IMR-90 (cell line): ENCODE data around the gene IST1. TPM values are rescaled to one million over a fixed set of nuclear protein-coding genes. Genes with fewer than 3 reads are reported as not detected.

Experiments used
- FOS ChIP-seq: fragments of 150-350 bp; IDR thresholded peaks from 2 replicates; pipeline ENCODE4 v1.6.1; 2016; ENCODE audit warnings: low read depth, low read length
- polyA plus RNA-seq, 3 experiments: library from polyadenylated mRNA; depleted of rRNA; stranded (reverse); fragments of >200 nt; gene quantifications; 2 replicates each; pipeline ENCODE4 v1.2.3, GENCODE V29; 2012; ENCODE audit warnings: low replicate concordance in 1 of 3
- total RNA-seq: library from RNA; depleted of rRNA; stranded (reverse); fragments of >200 nt; gene quantifications from 2 replicates; pipeline ENCODE4 v1.2.3, GENCODE V29; 2012
- TF ChIP-seq, protein P1 (sequence below): conservative IDR thresholded peaks from 2 replicates; pipeline ENCODE4 v1.5.1; 2012; ENCODE audit warnings: mild to moderate bottlenecking, low read depth, low read length, improper control_type of control experiment

The IST1 gene
- total and polyA plus RNA-seq, 2 of the 4 experiments (the other 2 are of a cell fraction) = 134 to 186 TPM

DNA sequence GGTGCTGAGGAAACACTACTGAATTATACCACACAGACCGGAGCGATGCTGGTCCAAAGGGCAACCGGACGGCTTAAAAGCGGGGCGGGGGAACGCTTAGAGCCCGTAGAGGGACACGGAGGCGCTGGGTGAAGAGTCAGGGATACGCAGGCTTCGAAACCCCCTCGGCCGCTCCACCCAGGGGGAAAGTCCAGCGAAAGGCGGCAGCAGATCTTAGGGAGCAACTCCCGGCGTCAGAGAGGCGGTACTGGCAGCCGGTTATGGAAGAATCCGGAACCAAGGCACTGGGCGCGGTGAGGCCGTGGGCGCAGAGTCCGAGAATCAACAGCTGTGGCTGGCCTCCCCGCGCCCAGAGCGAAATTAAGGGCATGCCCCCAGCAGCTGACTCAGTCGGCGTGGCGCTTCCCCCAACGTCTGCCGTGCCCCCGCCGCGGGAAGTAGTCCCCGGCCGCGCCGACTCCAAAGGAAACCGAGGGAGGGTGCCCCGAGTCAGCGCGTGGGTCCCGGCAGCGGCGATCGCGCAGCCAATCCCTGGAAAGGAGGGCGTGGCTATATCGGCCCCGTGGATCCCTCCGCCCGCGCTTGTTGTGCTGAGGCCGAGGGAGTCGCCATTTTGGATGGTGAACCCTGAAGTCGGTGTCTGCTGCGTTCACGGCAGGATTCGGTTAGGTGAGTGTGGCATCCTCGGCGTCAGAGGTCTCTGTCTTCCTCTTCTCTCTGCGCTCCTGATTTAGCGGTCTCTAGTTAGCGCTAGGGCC, at the start of gene IST1 (continued):
- TF ChIP-seq, protein P1, sequence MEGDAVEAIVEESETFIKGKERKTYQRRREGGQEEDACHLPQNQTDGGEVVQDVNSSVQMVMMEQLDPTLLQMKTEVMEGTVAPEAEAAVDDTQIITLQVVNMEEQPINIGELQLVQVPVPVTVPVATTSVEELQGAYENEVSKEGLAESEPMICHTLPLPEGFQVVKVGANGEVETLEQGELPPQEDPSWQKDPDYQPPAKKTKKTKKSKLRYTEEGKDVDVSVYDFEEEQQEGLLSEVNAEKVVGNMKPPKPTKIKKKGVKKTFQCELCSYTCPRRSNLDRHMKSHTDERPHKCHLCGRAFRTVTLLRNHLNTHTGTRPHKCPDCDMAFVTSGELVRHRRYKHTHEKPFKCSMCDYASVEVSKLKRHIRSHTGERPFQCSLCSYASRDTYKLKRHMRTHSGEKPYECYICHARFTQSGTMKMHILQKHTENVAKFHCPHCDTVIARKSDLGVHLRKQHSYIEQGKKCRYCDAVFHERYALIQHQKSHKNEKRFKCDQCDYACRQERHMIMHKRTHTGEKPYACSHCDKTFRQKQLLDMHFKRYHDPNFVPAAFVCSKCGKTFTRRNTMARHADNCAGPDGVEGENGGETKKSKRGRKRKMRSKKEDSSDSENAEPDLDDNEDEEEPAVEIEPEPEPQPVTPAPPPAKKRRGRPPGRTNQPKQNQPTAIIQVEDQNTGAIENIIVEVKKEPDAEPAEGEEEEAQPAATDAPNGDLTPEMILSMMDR = no peak
- peak; percentile 74 for TF ChIP-seq FOS
